ENCODE data around the gene NXPH4. TPM values are rescaled to one million over a fixed set of nuclear protein-coding genes. Genes with fewer than 3 reads are reported as not detected.

The NXPH4 gene
- total and polyA plus RNA-seq, 12 donors: 0.06 to 3.7 (median 0.46) TPM; not detected in 3

DNA sequence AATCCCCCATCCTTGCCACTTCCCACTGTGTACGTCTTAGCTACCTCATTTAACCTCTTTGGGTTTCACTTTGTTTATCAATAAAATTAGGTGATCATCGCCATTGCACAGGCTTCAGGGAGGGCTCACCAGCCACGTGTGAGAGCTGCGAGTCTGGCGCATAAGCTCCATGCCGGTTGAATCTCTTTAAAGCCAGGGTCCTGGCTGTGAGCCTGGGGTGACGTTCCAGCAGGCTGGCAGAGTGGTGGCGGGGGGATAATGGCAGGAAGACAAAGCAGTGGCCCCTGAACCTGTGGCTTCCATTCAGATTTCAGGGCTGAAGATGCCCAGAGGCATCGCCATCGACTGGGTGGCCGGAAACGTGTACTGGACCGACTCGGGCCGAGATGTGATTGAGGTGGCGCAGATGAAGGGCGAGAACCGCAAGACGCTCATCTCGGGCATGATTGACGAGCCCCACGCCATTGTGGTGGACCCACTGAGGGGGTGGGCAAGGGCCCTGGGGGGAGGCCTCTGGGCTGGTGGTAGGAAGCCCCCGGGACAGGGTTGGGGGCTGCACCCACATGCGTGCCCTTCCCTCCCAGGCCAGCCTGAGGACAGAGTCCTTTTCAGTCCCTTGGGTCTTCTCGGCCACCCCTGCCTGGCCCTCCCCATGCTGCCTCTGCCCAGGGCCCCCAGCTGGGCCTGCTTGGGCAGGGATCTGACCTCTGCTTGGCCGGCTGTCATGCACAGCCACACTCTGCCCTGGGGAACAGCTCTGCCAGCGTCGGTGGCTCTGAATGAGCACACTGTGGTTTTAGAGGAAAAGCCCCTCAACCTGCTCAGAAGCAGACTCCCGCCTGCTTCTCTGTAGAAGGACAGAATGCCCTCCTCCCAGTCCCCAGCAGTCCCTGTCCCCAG, 8.6 kb upstream of the NXPH4 start:
- no peak for DNase-seq
- WGBS, 4 donors: 86 to 91% (median 88%) methylated on average over 23 to 29 of the region's 29 CpGs
- Histone ChIP-seq H3K36me3 (replicated peaks in 1 of 2) (peaks cover 0 to 90% of the 10 kb centered on the region in 2 donors), H3K9me3 (replicated peaks in 1 of 3) (no peaks in the 10 kb centered on the region), H3K27me3 (no peaks in the 10 kb centered on the region), H3K4me1 (replicated peaks in 1 of 2) (no peaks in the 10 kb centered on the region), H3K27ac (no peak overlapping the region), H3K4me3 (no peak overlapping the region)
- no peak for TF ChIP-seq POLR2A (IDR thresholded peaks at IDR 0.05)
- TF ChIP-seq CTCF (IDR thresholded peaks at IDR 0.05): no peak
- intact Hi-C loops (cut with DNase I): loop anchor here in 1 of 2 donors (5.0 kb wide), 1 partner anchor 34 kb away; no protein-coding TSS in a partner anchor

- no peak for DNase-seq
- H3K9me3 ChIP-seq (replicated peaks in 1 of 3): no peaks in the 10 kb centered on the region
- WGBS, 4 donors: 84 to 91% (median 90%) methylated on average over 12 to 22 of the region's 22 CpGs
- H3K27me3 ChIP-seq: no peaks in the 10 kb centered on the region
- no peak for TF ChIP-seq POLR2A (IDR thresholded peaks at IDR 0.05)
- TF ChIP-seq CTCF (IDR thresholded peaks at IDR 0.05): no peak
- no peaks in the 10 kb centered on the region for H3K4me1 ChIP-seq (replicated peaks in 1 of 2)
- H3K36me3 ChIP-seq (replicated peaks in 1 of 2): peaks cover 0 to 82% of the 10 kb centered on the region in 2 donors
- no peak overlapping the region for H3K27ac ChIP-seq
- no peak overlapping the region for H3K4me3 ChIP-seq
- intact Hi-C loops (cut with DNase I): loop anchor here in 1 of 2 donors (5.0 kb wide), 1 partner anchor 34 kb away; no protein-coding TSS in a partner anchor
Measured at GRCh38 chr12:57208631-57209282, 7.8 kb upstream of the NXPH4 start.

DNA sequence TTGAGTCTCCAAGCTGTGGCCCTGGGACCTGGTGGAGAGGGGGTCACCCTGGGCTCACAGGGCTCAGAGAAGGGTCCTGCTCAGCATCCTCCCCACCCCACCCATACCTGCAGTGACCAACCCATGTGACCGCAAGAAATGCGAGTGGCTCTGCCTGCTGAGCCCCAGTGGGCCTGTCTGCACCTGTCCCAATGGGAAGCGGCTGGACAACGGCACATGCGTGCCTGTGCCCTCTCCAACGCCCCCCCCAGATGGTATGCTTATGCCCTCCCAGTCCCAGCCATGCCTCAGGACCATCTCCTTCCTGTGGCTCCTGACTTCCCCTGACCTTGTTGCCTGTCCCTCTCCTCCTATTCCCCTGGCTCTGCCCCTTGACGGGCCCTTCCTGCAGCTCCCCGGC, 6.7 kb upstream of the NXPH4 start:
- no peak overlapping the region for H3K27ac ChIP-seq
- H3K9me3 ChIP-seq (replicated peaks in 1 of 3): no peaks in the 10 kb centered on the region
- no peak for DNase-seq
- TF ChIP-seq CTCF (IDR thresholded peaks at IDR 0.05): no peak
- no peak for TF ChIP-seq POLR2A (IDR thresholded peaks at IDR 0.05)
- peaks cover 3% of the 10 kb centered on the region for H3K27me3 ChIP-seq
- no peak overlapping the region for H3K4me3 ChIP-seq
- no peaks in the 10 kb centered on the region for H3K4me1 ChIP-seq (replicated peaks in 1 of 2)
- intact Hi-C loops (cut with DNase I): loop anchor here in 1 of 2 donors (5.0 kb wide), 2 partner anchors 32 to 242 kb away; no protein-coding TSS in a partner anchor
- H3K36me3 ChIP-seq (replicated peaks in 1 of 2): peaks cover 0 to 71% of the 10 kb centered on the region in 2 donors
- 89 to 94% (median 89%) methylated on average over 2 to 8 of the region's 8 CpGs for WGBS, 4 donors

- Histone ChIP-seq H3K27ac (no peak overlapping the region), H3K27me3 (peaks cover 8% of the 10 kb centered on the region), H3K9me3 (replicated peaks in 1 of 3) (no peaks in the 10 kb centered on the region), H3K4me1 (replicated peaks in 1 of 2) (peaks cover 0 to 1% of the 10 kb centered on the region in 2 donors), H3K36me3 (replicated peaks in 1 of 2) (peaks cover 0 to 65% of the 10 kb centered on the region in 2 donors), H3K4me3 (no peak overlapping the region)
- intact Hi-C loops (cut with DNase I): loop anchor here in 1 of 2 donors (5.0 kb wide), 1 partner anchor 242 kb away; no protein-coding TSS in a partner anchor
- WGBS, 4 donors: 92 to 94% (median 93%) methylated on average over 7 to 15 of the region's 15 CpGs
- DNase-seq: no peak
- TF ChIP-seq POLR2A (IDR thresholded peaks at IDR 0.05) (no peak), CTCF (IDR thresholded peaks at IDR 0.05) (no peak)
Measured at GRCh38 chr12:57210461-57210860, 6.1 kb upstream of the NXPH4 start.

All from adrenal gland (tissue), 12 donors.